MM.1S (cell line): ENCODE results near the gene GDF11.

Experiments
- DNase-seq: peaks from one replicate; pipeline ENCODE4 v3.0.0-alpha.2; 2015
- H2AFZ ChIP-seq: fragments of 300-600 bp; sonication (generic); 2 replicates; pipeline ENCODE4 v1.6.0; 2016; ENCODE audit warnings: antibody characterized with exemption, low read length
- H3F3A ChIP-seq: fragments of 300-600 bp; sonication (generic); 2 replicates; pipeline ENCODE4 v1.6.1; 2016; ENCODE audit warnings: mild to moderate bottlenecking, antibody characterized with exemption, low read length, moderate library complexity, mixed read lengths; ENCODE audit not compliant: insufficient read depth
- H3K27ac ChIP-seq: fragments of 300-600 bp; sonication (generic); 2 replicates; pipeline ENCODE4 v1.5.1; 2016; ENCODE audit warnings: mild to moderate bottlenecking, low read length
- H3K27me3 ChIP-seq: fragments of 300-600 bp; sonication (generic); replicated peaks from 2 replicates; pipeline ENCODE4 v1.6.0; 2016; ENCODE audit warnings: low read length; ENCODE audit not compliant: insufficient read depth
- H3K36me3 ChIP-seq: fragments of 300-600 bp; sonication (generic); replicated peaks from 2 replicates; pipeline ENCODE4 v1.6.1; 2016; ENCODE audit warnings: mild to moderate bottlenecking, low read length, mixed read lengths; ENCODE audit not compliant: insufficient read depth
- H3K4me1 ChIP-seq: fragments of 300-600 bp; sonication (generic); 2 replicates; pipeline ENCODE4 v1.6.1; 2016; ENCODE audit warnings: low read length, mixed read lengths
- H3K4me2 ChIP-seq: fragments of 300-600 bp; sonication (generic); 2 replicates; pipeline ENCODE4 v1.6.0; 2016; ENCODE audit warnings: low read depth, low read length
- H3K4me3 ChIP-seq: fragments of 300-600 bp; sonication (generic); 2 replicates; pipeline ENCODE4 v1.5.1; 2016; ENCODE audit warnings: low read length, mixed read lengths
- H3K79me2 ChIP-seq: fragments of 300-600 bp; sonication (generic); 2 replicates; pipeline ENCODE4 v1.6.1; 2016; ENCODE audit warnings: mixed run types, low read length, mixed read lengths
- H3K9ac ChIP-seq: fragments of 300-600 bp; sonication (generic); 2 replicates; pipeline ENCODE4 v1.6.1; 2016; ENCODE audit warnings: low read length, mixed read lengths
- H3K9me2 ChIP-seq: fragments of 300-600 bp; sonication (generic); replicated peaks from 2 replicates; pipeline ENCODE4 v1.6.1; 2016; ENCODE audit warnings: mild to moderate bottlenecking, low read length, mixed read lengths; ENCODE audit not compliant: insufficient read depth
- H3K9me3 ChIP-seq: fragments of 300-600 bp; sonication (generic); replicated peaks from 2 replicates; pipeline ENCODE4 v1.6.1; 2016; ENCODE audit warnings: mild to moderate bottlenecking, low read length, mixed read lengths; ENCODE audit not compliant: insufficient read depth
- H4K20me1 ChIP-seq: fragments of 300-600 bp; sonication (generic); 2 replicates; pipeline ENCODE4 v1.6.1; 2016; ENCODE audit warnings: mild to moderate bottlenecking, low read length, moderate library complexity, mixed read lengths; ENCODE audit not compliant: insufficient read depth
- EZH2 ChIP-seq: fragments of 300-600 bp; sonication (generic); optimal IDR thresholded peaks from 2 replicates; pipeline ENCODE3; 2017; ENCODE audit warnings: low read depth, mild to moderate bottlenecking, antibody characterized with exemption, low read length, mixed read lengths
- EZH2phosphoT487 ChIP-seq: fragments of 300-600 bp; sonication (generic); IDR thresholded peaks from 2 replicates; pipeline ENCODE4 v1.6.1; 2018; ENCODE audit warnings: antibody characterized with exemption, low read length
- TF ChIP-seq, protein P1 (sequence below): fragments of 300-600 bp; sonication (generic); IDR thresholded peaks from 2 replicates; pipeline ENCODE4 v1.5.1; 2016; ENCODE audit warnings: antibody characterized with exemption, low read length, mixed read lengths

Gene GDF11

DNA sequence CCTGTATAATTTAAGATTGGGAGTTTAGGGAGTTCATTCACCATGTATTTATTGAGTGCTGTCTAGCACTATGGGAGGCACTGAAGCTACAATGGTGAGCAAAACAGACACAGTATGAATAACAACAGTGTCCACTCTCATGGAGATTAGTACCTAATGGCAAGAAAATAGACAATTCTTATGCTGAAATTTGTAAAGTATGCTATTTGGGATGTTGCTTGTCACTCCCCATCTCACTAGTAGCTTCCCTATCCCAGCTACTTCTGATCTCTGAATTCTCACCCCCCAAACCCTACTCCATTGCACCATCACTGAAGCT is 4.0 kb downstream of the GDF11 start:
- Histone ChIP-seq H2AFZ (no peak overlapping the region), H3K9ac (no peak overlapping the region), H3K79me2 (no peaks in the 10 kb centered on the region), H3F3A (no peaks in the 10 kb centered on the region; the same call in none of the 2 replicates), H3K27ac (no peak overlapping the region), H3K9me3 (no peaks in the 10 kb centered on the region), H3K9me2 (no peaks in the 10 kb centered on the region), H3K36me3 (no peaks in the 10 kb centered on the region), H3K27me3 (0 out of 2 replicates have a peak, but pooled peaks cover 4% of the 10 kb centered on the region), H3K4me3 (no peak overlapping the region), H3K4me1 (peaks cover 6% of the 10 kb centered on the region; the same call in 1 of the 2 replicates), H3K4me2 (no peak overlapping the region), H4K20me1 (no peaks in the 10 kb centered on the region)
- DNase-seq: no peak
- TF ChIP-seq, protein P1, sequence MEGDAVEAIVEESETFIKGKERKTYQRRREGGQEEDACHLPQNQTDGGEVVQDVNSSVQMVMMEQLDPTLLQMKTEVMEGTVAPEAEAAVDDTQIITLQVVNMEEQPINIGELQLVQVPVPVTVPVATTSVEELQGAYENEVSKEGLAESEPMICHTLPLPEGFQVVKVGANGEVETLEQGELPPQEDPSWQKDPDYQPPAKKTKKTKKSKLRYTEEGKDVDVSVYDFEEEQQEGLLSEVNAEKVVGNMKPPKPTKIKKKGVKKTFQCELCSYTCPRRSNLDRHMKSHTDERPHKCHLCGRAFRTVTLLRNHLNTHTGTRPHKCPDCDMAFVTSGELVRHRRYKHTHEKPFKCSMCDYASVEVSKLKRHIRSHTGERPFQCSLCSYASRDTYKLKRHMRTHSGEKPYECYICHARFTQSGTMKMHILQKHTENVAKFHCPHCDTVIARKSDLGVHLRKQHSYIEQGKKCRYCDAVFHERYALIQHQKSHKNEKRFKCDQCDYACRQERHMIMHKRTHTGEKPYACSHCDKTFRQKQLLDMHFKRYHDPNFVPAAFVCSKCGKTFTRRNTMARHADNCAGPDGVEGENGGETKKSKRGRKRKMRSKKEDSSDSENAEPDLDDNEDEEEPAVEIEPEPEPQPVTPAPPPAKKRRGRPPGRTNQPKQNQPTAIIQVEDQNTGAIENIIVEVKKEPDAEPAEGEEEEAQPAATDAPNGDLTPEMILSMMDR: no peak
- no peak for TF ChIP-seq EZH2phosphoT487

DNA sequence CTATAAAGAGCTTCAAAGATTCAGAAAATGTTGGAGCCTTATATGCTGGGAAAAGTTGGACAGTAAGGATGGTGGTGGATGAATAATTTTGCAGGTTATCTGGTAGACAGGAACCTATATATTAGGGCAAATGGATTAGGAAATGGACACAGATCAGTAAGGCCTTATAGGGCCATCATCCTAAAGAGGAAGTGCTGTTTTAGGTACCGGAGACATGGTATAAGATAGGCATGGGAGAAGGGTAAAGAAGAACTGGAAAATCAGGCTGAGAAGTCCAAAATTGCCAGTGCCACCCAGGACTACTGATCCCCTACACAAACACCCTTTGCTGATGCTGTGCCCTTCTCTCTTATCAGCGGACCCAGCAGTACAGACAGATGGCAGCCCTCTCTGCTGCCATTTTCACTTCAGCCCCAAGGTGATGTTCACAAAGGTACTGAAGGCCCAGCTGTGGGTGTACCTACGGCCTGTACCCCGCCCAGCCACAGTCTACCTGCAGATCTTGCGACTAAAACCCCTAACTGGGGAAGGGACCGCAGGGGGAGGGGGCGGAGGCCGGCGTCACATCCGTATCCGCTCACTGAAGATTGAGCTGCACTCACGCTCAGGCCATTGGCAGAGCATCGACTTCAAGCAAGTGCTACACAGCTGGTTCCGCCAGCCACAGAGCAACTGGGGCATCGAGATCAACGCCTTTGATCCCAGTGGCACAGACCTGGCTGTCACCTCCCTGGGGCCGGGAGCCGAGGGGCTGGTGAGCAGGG is 5.5 kb downstream of the GDF11 start:
- no peaks in the 10 kb centered on the region for H3K9me2 ChIP-seq
- no peaks in the 10 kb centered on the region for H3K9me3 ChIP-seq
- H3F3A ChIP-seq: no peaks in the 10 kb centered on the region; the same call in none of the 2 replicates
- H3K79me2 ChIP-seq: no peaks in the 10 kb centered on the region
- TF ChIP-seq, protein P1: no peak
- TF ChIP-seq EZH2phosphoT487 (no peak), EZH2 (no peak)
- peaks cover 6% of the 10 kb centered on the region; the same call in 1 of the 2 replicates for H3K4me1 ChIP-seq
- H3K4me3 ChIP-seq: no peak overlapping the region
- no peak overlapping the region for H3K4me2 ChIP-seq
- H3K27ac ChIP-seq: no peak overlapping the region
- no peak overlapping the region for H3K9ac ChIP-seq
- H2AFZ ChIP-seq: no peak overlapping the region
- no peaks in the 10 kb centered on the region for H3K27me3 ChIP-seq
- no peaks in the 10 kb centered on the region for H4K20me1 ChIP-seq
- peaks cover 2% of the 10 kb centered on the region; the same call in 1 of the 2 replicates for H3K36me3 ChIP-seq
- DNase-seq: no peak

DNA sequence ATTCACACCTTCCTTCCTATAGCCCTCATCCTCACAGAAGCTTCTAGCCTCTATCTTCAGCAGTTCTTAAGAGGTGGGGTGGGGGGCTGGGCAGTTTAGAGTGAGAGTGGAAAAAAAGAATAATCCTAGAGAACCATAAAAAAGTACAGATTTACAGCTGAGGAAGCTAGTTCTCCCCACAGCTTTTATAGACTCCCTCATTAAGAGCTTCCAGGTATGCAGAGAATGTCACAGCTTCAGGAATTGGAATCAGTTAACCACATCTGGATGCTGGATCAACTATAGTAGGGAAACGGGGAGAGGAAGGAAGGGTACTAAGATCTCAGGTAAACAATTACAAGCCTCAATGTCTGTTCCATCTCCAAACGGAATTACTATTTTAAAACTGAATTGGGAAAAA is 12.3 kb downstream of the GDF11 start:
- no peak overlapping the region for H3K27ac ChIP-seq
- no peak overlapping the region for H3K4me2 ChIP-seq
- no peak overlapping the region for H2AFZ ChIP-seq
- no peaks in the 10 kb centered on the region for H3K27me3 ChIP-seq
- no peak overlapping the region for H3K9ac ChIP-seq
- H3K36me3 ChIP-seq: peaks cover 12% of the 10 kb centered on the region; the same call in 1 of the 2 replicates
- no peaks in the 10 kb centered on the region for H3K9me2 ChIP-seq
- no peaks in the 10 kb centered on the region for H3F3A ChIP-seq
- no peaks in the 10 kb centered on the region for H3K4me1 ChIP-seq
- no peaks in the 10 kb centered on the region for H4K20me1 ChIP-seq
- no peak for DNase-seq
- no peaks in the 10 kb centered on the region for H3K9me3 ChIP-seq
- TF ChIP-seq EZH2phosphoT487 (no peak), EZH2 (no peak)
- TF ChIP-seq, protein P1: no peak
- H3K79me2 ChIP-seq: no peaks in the 10 kb centered on the region
- H3K4me3 ChIP-seq: no peak overlapping the region
